ENCODE data around the gene PDZD4.

- TF ChIP-seq CTCF (IDR thresholded peaks at IDR 0.05; ENCODE audit: low read length): no peak
- TF ChIP-seq EZH2 (optimal IDR thresholded peaks at IDR 0.05; ENCODE audit: low read depth, low read length): no peak
- no peak for TF ChIP-seq EZH2phosphoT487 (IDR thresholded peaks at IDR 0.05; ENCODE audit: low read length)
Observed at GRCh38 chrX:153819384-153820040, 10.8 kb downstream of the PDZD4 start.
